ENCODE data around the gene CATSPERZ.

GRCh38 chr11:64343767-64344559, 43.8 kb downstream of the CATSPERZ start:
- TF ChIP-seq POLR2AphosphoS5 (IDR thresholded peaks at IDR 0.05) (no peak), CTCF (IDR thresholded peaks at IDR 0.05 in 8 of 11, conservative IDR thresholded peaks at IDR 0.05 in 3 of 11) (peak in 2 of 11 experiments; percentile 17 to 31)

All from spleen (tissue), 7 donors.